ENCODE results near the gene GBGT1. TPM values are rescaled to one million over a fixed set of nuclear protein-coding genes. Genes with fewer than 3 reads are reported as not detected.

Gene GBGT1
- total and polyA plus RNA-seq, 2 experiments from 2014 or later: 3.7 to 22.4 TPM

- no peak overlapping the region for H2AFZ ChIP-seq
- Mint-ChIP-seq H3K4me1 (peaks cover 4% of the 10 kb centered on the region), H3K9me3 (no peaks in the 10 kb centered on the region), H3K27ac (no peak overlapping the region; the same call in 1 of the 2 replicates), H3K4me3 (no peak overlapping the region), H3K27me3 (ENCODE audit: insufficient read depth, low read depth, poor library complexity) (peaks cover 8% of the 10 kb centered on the region), H3K36me3 (ENCODE audit: low read depth) (peaks cover 10% of the 10 kb centered on the region)
- no peaks in the 10 kb centered on the region for H3K36me3 ChIP-seq (ENCODE audit: insufficient read depth)
- no peaks in the 10 kb centered on the region for H3K27me3 ChIP-seq (ENCODE audit: insufficient read depth)
- ATAC-seq (no peak; the same call in 2 of the 3 replicates), DNase-seq (ENCODE audit: low spot score) (no peak)
- no peak overlapping the region for H3K4me3 ChIP-seq
- no peaks in the 10 kb centered on the region; the same call in 1 of the 2 replicates for H4K20me1 ChIP-seq (replicated peaks; ENCODE audit: insufficient read depth)
- no peaks in the 10 kb centered on the region for H3K4me1 ChIP-seq (ENCODE audit: insufficient read depth)
- H3F3A ChIP-seq (replicated peaks; ENCODE audit: low read depth): no peaks in the 10 kb centered on the region
- H3K27ac ChIP-seq (ENCODE audit: low read depth): no peak overlapping the region
- no peak for TF ChIP-seq ZNF114 (CRISPR knock-in tag; IDR thresholded peaks at IDR 0.05)
- no peak for TF ChIP-seq JUNB (IDR thresholded peaks at IDR 0.05; ENCODE audit: unreplicated experiment)
- TF ChIP-seq ETS1 (IDR thresholded peaks at IDR 0.05): no peak
- TF ChIP-seq, protein P1, sequence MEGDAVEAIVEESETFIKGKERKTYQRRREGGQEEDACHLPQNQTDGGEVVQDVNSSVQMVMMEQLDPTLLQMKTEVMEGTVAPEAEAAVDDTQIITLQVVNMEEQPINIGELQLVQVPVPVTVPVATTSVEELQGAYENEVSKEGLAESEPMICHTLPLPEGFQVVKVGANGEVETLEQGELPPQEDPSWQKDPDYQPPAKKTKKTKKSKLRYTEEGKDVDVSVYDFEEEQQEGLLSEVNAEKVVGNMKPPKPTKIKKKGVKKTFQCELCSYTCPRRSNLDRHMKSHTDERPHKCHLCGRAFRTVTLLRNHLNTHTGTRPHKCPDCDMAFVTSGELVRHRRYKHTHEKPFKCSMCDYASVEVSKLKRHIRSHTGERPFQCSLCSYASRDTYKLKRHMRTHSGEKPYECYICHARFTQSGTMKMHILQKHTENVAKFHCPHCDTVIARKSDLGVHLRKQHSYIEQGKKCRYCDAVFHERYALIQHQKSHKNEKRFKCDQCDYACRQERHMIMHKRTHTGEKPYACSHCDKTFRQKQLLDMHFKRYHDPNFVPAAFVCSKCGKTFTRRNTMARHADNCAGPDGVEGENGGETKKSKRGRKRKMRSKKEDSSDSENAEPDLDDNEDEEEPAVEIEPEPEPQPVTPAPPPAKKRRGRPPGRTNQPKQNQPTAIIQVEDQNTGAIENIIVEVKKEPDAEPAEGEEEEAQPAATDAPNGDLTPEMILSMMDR (conservative IDR thresholded peaks at IDR 0.05; ENCODE audit: low read depth in 2 of 2): no peak
- TF ChIP-seq POLR2AphosphoS5 (IDR thresholded peaks at IDR 0.05; ENCODE audit: low read depth): no peak
- TF ChIP-seq CREB1 (CRISPR knock-in tag; IDR thresholded peaks at IDR 0.05; ENCODE audit: low read depth): no peak
- no peak for TF ChIP-seq REST (IDR thresholded peaks at IDR 0.05; ENCODE audit: unreplicated experiment)
- TF ChIP-seq, protein P2, sequence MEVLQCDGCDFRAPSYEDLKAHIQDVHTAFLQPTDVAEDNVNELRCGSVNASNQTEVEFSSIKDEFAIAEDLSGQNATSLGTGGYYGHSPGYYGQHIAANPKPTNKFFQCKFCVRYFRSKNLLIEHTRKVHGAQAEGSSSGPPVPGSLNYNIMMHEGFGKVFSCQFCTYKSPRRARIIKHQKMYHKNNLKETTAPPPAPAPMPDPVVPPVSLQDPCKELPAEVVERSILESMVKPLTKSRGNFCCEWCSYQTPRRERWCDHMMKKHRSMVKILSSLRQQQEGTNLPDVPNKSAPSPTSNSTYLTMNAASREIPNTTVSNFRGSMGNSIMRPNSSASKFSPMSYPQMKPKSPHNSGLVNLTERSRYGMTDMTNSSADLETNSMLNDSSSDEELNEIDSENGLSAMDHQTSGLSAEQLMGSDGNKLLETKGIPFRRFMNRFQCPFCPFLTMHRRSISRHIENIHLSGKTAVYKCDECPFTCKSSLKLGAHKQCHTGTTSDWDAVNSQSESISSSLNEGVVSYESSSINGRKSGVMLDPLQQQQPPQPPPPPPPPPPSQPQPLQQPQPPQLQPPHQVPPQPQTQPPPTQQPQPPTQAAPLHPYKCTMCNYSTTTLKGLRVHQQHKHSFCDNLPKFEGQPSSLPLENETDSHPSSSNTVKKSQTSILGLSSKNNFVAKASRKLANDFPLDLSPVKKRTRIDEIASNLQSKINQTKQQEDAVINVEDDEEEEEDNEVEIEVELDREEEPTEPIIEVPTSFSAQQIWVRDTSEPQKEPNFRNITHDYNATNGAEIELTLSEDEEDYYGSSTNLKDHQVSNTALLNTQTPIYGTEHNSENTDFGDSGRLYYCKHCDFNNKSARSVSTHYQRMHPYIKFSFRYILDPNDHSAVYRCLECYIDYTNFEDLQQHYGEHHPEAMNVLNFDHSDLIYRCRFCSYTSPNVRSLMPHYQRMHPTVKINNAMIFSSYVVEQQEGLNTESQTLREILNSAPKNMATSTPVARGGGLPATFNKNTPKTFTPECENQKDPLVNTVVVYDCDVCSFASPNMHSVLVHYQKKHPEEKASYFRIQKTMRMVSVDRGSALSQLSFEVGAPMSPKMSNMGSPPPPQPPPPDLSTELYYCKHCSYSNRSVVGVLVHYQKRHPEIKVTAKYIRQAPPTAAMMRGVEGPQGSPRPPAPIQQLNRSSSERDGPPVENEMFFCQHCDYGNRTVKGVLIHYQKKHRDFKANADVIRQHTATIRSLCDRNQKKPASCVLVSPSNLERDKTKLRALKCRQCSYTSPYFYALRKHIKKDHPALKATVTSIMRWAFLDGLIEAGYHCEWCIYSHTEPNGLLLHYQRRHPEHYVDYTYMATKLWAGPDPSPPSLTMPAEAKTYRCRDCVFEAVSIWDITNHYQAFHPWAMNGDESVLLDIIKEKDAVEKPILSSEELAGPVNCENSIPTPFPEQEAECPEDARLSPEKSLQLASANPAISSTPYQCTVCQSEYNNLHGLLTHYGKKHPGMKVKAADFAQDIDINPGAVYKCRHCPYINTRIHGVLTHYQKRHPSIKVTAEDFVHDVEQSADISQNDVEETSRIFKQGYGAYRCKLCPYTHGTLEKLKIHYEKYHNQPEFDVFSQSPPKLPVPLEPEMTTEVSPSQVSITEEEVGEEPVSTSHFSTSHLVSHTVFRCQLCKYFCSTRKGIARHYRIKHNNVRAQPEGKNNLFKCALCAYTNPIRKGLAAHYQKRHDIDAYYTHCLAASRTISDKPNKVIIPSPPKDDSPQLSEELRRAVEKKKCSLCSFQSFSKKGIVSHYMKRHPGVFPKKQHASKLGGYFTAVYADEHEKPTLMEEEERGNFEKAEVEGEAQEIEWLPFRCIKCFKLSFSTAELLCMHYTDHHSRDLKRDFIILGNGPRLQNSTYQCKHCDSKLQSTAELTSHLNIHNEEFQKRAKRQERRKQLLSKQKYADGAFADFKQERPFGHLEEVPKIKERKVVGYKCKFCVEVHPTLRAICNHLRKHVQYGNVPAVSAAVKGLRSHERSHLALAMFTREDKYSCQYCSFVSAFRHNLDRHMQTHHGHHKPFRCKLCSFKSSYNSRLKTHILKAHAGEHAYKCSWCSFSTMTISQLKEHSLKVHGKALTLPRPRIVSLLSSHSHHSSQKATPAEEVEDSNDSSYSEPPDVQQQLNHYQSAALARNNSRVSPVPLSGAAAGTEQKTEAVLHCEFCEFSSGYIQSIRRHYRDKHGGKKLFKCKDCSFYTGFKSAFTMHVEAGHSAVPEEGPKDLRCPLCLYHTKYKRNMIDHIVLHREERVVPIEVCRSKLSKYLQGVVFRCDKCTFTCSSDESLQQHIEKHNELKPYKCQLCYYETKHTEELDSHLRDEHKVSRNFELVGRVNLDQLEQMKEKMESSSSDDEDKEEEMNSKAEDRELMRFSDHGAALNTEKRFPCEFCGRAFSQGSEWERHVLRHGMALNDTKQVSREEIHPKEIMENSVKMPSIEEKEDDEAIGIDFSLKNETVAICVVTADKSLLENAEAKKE (CRISPR knock-in tag; IDR thresholded peaks at IDR 0.05): no peak
- TF ChIP-seq EZH2phosphoT487 (IDR thresholded peaks at IDR 0.05; ENCODE audit: unreplicated experiment): no peak
- TF ChIP-seq ZNF331 (CRISPR knock-in tag; IDR thresholded peaks at IDR 0.05; ENCODE audit: low read depth): no peak
- TF ChIP-seq EZH2 (IDR thresholded peaks at IDR 0.05; ENCODE audit: low read depth, unreplicated experiment): no peak
- no peak for TF ChIP-seq NANOG (IDR thresholded peaks at IDR 0.05; ENCODE audit: borderline replicate concordance)
- TF ChIP-seq STAT1 (IDR thresholded peaks at IDR 0.05; ENCODE audit: unreplicated experiment): no peak
- no peaks in the 10 kb centered on the region for H3K9me2 ChIP-seq (ENCODE audit: insufficient read depth)
- H3K79me2 ChIP-seq (replicated peaks; ENCODE audit: insufficient read depth): no peaks in the 10 kb centered on the region
- H3K4me2 ChIP-seq: no peak overlapping the region
Observed at GRCh38 chr9:133108794-133109641, 54.7 kb downstream of the GBGT1 start.

Data from GM23338 (cell line).